Upper lobe of left lung (tissue), 6 donors: ENCODE measurements around the gene LIME1. TPM values are rescaled to one million over a fixed set of nuclear protein-coding genes. Genes with fewer than 3 reads are reported as not detected.

Source experiments
- ATAC-seq, 2 donors: fragments of 200-7000 bp; cut with Tn5 transposase; one replicate each; pipeline ENCODE4 v1.9.1; 2022; ENCODE audit warnings: mild to moderate bottlenecking in 2 of 2, moderate library complexity in 2 of 2; ENCODE audit not compliant: low FRiP score in 2 of 2
- DNase-seq, 2 donors: peaks; one replicate each; pipeline ENCODE4 v3.0.0-alpha.2; 2019 to 2020
- H3K27ac ChIP-seq, 4 donors: fragments of 200-600 bp; sonication (generic); one replicate each; pipeline ENCODE4 v1.5.1; 2016 to 2019
- H3K27me3 ChIP-seq, 4 donors: fragments of 200-600 bp; sonication (generic); one replicate each; pipeline ENCODE4 v1.5.1; 2017 to 2019
- H3K36me3 ChIP-seq, 4 donors: fragments of 200-600 bp; sonication (generic); one replicate each; pipeline ENCODE4 v1.5.1; 2016 to 2019
- H3K4me1 ChIP-seq, 4 donors: fragments of 200-600 bp; sonication (generic); one replicate each; pipeline ENCODE4 v1.5.1; 2018 to 2019
- H3K4me3 ChIP-seq, 4 donors: fragments of 200-600 bp; sonication (generic); one replicate each; pipeline ENCODE4 v1.5.1; 2017 to 2019; ENCODE audit warnings: mild to moderate bottlenecking in 2 of 4, moderate library complexity in 1 of 4
- H3K9me3 ChIP-seq, 4 donors: fragments of 200-600 bp; sonication (generic); one replicate each; pipeline ENCODE4 v1.5.1; 2018 to 2019
- EP300 ChIP-seq, 4 donors: sonication (generic); formaldehyde crosslinking; IDR thresholded peaks; one replicate each; pipeline ENCODE4 v1.5.1; 2017; ENCODE audit warnings: antibody characterized with exemption in 4 of 4, control low read depth in 2 of 4
- POLR2A ChIP-seq, 4 donors: fragments of 450-650 bp; IDR thresholded peaks; one replicate each; pipeline ENCODE4 v1.5.1; 2016 to 2017; ENCODE audit warnings: antibody characterized with exemption in 4 of 4, mild to moderate bottlenecking in 2 of 4
- POLR2AphosphoS5 ChIP-seq, 2 donors: sonication (generic); formaldehyde crosslinking; IDR thresholded peaks; one replicate each; pipeline ENCODE4 v1.5.1; 2017; ENCODE audit warnings: antibody characterized with exemption in 2 of 2
- WGBS, 2 donors: methylation state at CpG; one replicate each; pipeline ENCODE4 v1.1.5; 2017 to 2018; 5-methylcytosine and 5-hydroxymethylcytosine counted together
- total RNA-seq, 6 donors: library from RNA; depleted of rRNA in 4 of 6; stranded (reverse); fragments of >200 nt in 4 of 6; gene quantifications; one replicate each; pipeline versions ENCODE4 v1.1.0 to v1.2.1, GENCODE V29; 2016 to 2021
- TF ChIP-seq, protein P1 (sequence below), 6 experiments: fragments of 450-650 bp in 4 of 6; fragments of 200-600 bp in 2 of 6; sonication (generic) in 2 of 6; IDR thresholded peaks; one replicate each; pipeline ENCODE4 v1.5.1; 2016 to 2019; ENCODE audit warnings: antibody characterized with exemption in 6 of 6
- donor health status: DM: no; HTN: no; CAD: no; lungs with moderate emphysema.
- donor health status: DM: no; HTN: yes; CAD: no; lungs with severe emphysema.

The LIME1 gene
- total RNA-seq, 6 donors from 2014 or later = 12.4 to 51.3 (median 15.3) TPM

DNA sequence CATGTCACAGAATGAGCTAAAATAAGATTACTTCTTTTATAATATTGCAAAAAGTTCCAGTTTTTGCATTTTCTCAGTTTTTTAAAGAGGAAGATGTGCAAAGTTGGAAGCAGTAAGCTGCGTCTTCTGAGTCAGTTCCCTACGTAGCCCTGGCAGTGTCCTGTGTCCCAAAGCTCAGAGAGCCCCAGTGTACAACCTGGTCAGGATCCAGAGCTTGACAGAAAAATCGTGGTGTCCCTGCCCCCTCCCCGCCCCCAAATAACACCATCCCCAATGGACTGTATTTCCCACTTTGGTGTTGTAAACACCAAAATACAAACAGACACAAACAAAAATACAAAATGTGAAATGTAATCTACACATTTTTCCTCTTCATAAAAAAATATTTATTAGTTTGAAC lies 7.7 kb downstream of the LIME1 start:
- no peaks in the 10 kb centered on the region for H3K27me3 ChIP-seq
- peaks cover 18 to 21% (median 20%) of the 10 kb centered on the region in 4 donors for H3K4me1 ChIP-seq
- peaks cover 7 to 52% (median 31%) of the 10 kb centered on the region in 4 donors for H3K36me3 ChIP-seq
- H3K27ac ChIP-seq = no peak overlapping the region
- DNase-seq (no peak), ATAC-seq (no peak)
- 72 to 75% methylated on average over 4 of the region's 4 CpGs for WGBS, 2 donors
- TF ChIP-seq POLR2AphosphoS5 (IDR thresholded peaks at IDR 0.05) (no peak), EP300 (IDR thresholded peaks at IDR 0.05) (no peak), POLR2A (IDR thresholded peaks at IDR 0.05) (no peak)
- TF ChIP-seq, protein P1, sequence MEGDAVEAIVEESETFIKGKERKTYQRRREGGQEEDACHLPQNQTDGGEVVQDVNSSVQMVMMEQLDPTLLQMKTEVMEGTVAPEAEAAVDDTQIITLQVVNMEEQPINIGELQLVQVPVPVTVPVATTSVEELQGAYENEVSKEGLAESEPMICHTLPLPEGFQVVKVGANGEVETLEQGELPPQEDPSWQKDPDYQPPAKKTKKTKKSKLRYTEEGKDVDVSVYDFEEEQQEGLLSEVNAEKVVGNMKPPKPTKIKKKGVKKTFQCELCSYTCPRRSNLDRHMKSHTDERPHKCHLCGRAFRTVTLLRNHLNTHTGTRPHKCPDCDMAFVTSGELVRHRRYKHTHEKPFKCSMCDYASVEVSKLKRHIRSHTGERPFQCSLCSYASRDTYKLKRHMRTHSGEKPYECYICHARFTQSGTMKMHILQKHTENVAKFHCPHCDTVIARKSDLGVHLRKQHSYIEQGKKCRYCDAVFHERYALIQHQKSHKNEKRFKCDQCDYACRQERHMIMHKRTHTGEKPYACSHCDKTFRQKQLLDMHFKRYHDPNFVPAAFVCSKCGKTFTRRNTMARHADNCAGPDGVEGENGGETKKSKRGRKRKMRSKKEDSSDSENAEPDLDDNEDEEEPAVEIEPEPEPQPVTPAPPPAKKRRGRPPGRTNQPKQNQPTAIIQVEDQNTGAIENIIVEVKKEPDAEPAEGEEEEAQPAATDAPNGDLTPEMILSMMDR (IDR thresholded peaks at IDR 0.05) = no peak
- no peaks in the 10 kb centered on the region for H3K9me3 ChIP-seq
- H3K4me3 ChIP-seq = no peak overlapping the region

DNA sequence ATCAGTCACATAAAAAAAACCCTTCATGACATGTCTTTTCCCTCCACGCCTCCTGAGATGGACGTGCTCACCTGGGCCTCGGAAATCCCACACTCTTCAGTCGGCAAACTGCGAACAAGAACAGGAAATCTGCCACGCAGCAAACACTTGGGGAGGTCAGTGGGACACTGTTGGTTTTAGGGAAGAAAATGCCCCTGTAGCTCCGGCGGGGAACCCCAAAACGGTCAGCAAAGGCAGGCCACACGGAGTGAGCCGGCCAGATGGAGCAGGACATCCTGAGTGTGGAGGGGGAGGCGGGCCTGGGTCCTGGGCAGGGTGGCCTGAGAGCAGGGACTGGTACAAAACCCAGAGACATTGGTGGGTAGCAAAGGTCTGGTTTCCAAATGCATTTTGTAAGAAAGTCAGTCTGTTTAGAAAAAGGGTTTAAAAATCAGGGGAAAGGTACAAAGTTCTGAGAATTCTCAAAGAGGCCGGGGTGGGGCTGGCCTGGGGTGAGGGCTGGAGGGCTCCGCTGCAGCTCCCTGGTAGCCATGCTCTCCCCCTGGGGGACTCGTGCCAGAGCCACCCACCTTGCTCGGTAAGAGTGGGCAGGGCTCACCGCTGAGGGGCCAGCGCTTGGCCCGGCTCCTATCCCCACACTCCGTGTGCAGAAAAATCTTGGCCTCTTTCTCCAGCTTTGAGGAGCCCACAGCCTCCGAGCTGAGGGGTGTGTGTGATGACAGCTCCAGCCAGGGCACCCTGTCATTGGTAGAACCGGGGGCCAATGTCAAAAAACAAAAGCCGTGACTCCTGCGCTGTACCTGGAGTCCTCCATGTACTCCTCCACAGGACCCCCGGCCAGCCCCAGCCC lies 8.3 kb downstream of the LIME1 start:
- ATAC-seq (no peak), DNase-seq (no peak)
- Histone ChIP-seq H3K36me3 (peaks cover 7 to 52% (median 31%) of the 10 kb centered on the region in 4 donors), H3K27me3 (no peaks in the 10 kb centered on the region), H3K4me1 (peaks cover 17 to 20% (median 19%) of the 10 kb centered on the region in 4 donors), H3K4me3 (no peak overlapping the region), H3K9me3 (no peaks in the 10 kb centered on the region), H3K27ac (no peak overlapping the region)
- WGBS, 2 donors = 66 to 72% methylated on average over 19 to 25 of the region's 25 CpGs
- TF ChIP-seq POLR2AphosphoS5 (IDR thresholded peaks at IDR 0.05) (no peak), POLR2A (IDR thresholded peaks at IDR 0.05) (no peak), EP300 (IDR thresholded peaks at IDR 0.05) (no peak)
- TF ChIP-seq, protein P1 (IDR thresholded peaks at IDR 0.05) = no peak

DNA sequence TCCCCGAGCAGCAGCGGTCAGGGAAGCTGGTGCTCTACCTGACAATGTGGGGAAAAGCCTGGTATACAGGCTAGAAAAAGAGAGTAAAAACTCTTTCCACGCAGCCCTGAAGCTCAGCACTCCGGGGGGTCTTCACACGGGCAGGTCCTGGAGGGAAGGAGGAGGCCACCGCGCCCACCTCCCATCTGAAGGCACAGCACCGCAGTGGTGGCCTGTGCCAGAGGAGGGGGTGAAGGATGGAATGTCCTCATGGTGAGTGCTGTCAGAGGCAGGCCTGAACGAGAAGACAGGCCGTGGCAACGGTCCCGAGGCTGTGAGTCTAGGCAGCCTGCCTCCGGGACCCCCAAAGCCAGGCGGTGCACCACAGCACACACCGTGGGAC lies 9.0 kb downstream of the LIME1 start:
- no peak overlapping the region for H3K4me3 ChIP-seq
- no peaks in the 10 kb centered on the region for H3K9me3 ChIP-seq
- H3K4me1 ChIP-seq = peaks cover 16 to 18% (median 17%) of the 10 kb centered on the region in 4 donors
- no peaks in the 10 kb centered on the region for H3K27me3 ChIP-seq
- DNase-seq = no peak
- TF ChIP-seq EP300 (IDR thresholded peaks at IDR 0.05) (no peak), POLR2AphosphoS5 (IDR thresholded peaks at IDR 0.05) (no peak), POLR2A (IDR thresholded peaks at IDR 0.05) (no peak)
- TF ChIP-seq, protein P1 (IDR thresholded peaks at IDR 0.05) = no peak
- H3K36me3 ChIP-seq = peaks cover 7 to 56% (median 31%) of the 10 kb centered on the region in 4 donors
- no peak overlapping the region for H3K27ac ChIP-seq
- WGBS, 2 donors = 81 to 84% methylated on average over 15 of the region's 15 CpGs
- ATAC-seq = no peak

DNA sequence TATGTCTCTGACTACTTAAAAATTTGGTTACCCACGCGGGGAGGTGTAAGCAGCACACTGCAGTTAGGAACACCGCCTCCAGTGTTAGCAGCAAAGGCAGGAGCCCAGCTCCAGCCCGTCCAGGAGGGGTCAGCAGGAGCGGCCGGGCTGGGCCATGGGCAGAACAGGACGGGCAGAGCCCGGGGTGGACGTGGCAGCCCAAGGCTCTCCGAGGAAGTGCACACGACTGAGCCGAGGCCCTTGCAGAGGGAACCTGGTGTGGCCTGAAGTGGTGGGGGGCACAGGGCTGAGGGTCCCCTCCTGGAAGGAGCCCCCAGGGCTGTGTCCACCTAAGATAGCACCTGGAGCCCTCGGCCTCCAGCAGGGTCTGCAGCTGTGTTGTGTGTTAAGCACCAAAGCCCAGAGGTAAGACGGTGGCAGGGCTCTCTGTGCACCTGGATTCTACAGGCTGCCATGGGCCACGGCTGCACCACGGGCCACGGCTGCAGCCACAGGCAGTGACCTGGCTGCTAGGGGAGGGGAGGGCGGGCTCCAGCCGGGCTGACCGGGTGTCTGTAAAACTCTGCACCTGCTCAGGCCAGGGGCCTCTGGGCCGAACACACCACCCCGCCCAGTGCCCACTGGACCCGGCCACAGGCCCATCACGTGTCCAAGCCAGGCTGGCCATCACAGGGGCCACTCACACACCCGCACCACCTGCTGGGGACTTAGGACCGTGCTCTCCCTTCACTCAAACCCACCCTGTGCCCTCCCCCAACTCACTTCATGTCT lies 9.7 kb downstream of the LIME1 start:
- TF ChIP-seq, protein P1 (IDR thresholded peaks at IDR 0.05) = no peak
- TF ChIP-seq POLR2AphosphoS5 (IDR thresholded peaks at IDR 0.05) (no peak), POLR2A (IDR thresholded peaks at IDR 0.05) (no peak), EP300 (IDR thresholded peaks at IDR 0.05) (no peak)
- ATAC-seq = no peak
- Histone ChIP-seq H3K9me3 (no peaks in the 10 kb centered on the region), H3K27ac (no peak overlapping the region), H3K36me3 (peaks cover 7 to 59% (median 31%) of the 10 kb centered on the region in 4 donors), H3K4me3 (no peak overlapping the region), H3K27me3 (no peaks in the 10 kb centered on the region), H3K4me1 (peaks cover 9 to 11% (median 10%) of the 10 kb centered on the region in 4 donors)
- WGBS, 2 donors = 86 to 89% methylated on average over 19 to 21 of the region's 26 CpGs
- no peak for DNase-seq
